ENCODE measurements around the gene ENKD1.
A peak's percentile ranks its signal among the peaks of the same experiment; 100 is the strongest.
"Not testable (repeated sequence)": the region's sequence is repeated elsewhere in the genome, so short reads cannot be mapped to it uniquely, and the experiment has no call there.

The ENKD1 gene, protein sequence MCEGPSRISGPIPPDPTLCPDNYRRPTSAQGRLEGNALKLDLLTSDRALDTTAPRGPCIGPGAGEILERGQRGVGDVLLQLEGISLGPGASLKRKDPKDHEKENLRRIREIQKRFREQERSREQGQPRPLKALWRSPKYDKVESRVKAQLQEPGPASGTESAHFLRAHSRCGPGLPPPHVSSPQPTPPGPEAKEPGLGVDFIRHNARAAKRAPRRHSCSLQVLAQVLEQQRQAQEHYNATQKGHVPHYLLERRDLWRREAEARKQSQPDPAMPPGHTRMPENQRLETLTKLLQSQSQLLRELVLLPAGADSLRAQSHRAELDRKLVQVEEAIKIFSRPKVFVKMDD

DNA sequence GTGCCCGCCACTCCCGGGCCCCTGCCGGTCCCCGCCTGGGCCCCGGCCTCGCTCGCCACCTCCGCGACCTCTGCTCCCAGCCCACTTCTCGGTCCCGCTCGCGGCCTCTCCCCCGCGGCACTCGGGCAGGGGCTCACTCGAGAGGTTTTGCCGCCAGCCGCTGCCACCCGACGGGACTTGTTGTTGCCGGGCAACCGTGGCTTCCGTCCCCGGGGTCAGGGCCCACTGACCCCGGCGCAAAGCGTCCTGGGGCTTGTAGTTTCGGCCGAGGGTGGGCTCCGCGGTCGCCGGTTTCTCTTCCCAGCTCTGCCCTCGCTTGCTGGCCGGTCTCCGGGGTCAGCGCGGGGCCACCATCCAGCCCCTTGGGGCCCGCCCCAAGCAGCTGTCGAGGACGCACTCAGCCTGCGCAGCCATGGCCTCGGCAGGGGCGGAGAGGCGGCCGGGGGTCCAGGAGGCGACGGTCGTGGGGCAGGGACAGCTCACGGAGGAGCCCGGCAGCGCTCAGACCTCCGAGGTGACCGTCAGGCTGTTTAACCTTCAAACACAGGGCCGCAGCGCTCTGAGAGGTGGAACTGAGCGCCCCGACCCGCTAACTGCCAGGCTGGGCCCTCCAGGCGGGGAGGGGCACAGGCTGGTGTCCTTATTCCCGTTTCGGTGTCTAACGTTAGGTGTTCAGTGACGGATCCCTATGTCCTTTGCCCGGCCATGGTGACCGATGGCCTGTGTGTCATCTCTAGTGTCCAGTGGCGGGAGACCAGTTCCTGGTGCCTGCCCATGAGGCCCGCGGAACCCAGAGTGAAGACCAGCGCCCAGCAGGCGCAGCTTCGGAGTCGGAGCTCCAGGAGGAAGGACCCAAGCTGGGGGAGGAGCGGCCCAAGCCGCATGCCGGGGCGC, at the start of gene ENKD1, which contains the start of gene C16orf86:
Gene ENKD1, minus strand, starts transcription at position 192 of the 894 bp plus-strand sequence. CDS start 308 bp downstream, outside the sequence.
Gene C16orf86, plus strand, starts transcription at position 256 of the 894 bp plus-strand sequence. Its CDS starts 157 bp downstream, at position 413.
- DNase-seq, result peak; percentile 87

DNA sequence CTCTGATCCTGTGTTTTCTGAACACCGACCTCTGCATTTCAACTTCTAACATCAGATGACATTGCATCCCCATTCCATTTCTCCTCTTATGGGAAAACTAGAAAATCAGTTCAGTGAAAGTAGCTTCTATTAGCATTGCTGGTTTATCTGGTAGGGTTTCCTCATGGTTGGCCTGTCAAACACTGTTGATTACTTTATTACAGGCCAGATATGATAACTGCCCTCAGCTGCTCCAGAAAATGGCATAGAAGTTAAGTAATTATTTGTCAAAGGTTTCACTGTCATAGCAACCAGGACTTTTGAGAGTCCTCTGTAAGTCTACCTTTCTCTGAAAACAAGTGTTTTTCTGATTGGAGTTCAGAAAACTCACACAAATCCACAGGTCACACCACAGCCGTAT, 49.5 kb upstream of the ENKD1 start:
- DNase-seq, result no peak

DNA sequence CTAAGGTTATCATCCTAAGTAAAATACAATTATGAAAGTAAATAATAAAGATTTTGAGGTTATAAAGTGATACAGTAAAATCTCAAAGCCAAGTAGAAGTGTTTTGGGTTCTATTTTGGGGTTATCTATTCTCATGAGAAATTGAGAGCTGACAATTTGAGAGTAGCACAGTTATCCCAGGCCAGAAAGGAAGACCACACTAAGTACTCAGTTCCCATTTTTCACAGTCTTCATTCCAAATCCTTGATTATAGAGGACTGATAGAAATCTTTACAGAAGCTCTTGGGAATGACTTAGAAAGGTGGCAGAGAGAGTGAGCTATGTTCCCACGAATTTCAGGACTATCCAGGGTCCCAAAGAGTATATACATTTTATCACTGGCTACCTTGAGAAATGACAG, 48.0 kb upstream of the ENKD1 start:
- DNase-seq, result no peak

DNA sequence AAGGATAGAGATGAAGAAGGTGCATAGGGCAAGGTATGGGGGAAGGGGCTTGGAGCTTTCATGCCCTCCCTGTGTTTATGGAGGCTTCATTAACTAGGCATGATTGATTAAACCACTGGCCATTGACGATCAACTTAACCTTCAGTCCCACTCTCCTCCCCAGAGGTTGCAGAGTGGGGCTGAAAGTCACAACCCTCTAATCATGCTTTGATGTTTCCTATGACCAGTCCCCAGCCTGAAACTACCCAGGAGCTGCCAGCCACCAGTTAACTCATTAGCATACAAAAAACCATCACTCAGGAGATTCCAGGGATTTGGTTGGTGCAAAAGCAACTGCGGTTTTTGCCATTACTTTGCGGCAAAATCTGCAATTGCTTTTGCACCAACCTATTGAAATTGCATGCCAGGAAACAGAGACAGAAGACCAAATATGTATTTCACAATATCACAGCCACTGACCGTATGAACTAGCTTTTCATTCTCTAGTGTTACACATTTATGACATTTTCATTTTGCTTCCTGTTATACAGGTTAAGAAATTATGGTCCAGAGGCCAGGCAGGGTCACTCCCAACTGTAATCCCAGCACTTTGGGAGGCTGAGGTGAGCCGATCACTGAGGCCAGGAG, 47.2 kb upstream of the ENKD1 start:
- DNase-seq, result no peak

DNA sequence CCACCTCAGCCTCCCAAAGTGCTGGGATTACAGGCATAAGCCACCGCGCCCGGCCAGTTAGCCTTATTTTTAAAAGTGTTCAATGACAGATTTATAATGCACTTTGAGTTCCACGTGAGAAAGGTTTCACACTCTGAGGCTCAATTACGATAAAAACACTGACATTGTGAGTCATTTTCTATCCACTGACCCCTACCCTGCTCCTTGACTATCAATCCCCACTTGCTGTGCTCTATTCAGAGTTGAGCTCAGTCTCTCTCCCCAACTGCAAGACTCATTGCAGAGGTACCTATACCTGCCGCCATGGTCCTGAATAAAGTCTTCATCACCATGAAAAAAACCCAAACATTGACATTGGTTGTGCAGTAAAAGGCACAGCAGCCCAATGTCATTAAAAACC, 44.1 kb upstream of the ENKD1 start:
- no peak for DNase-seq

DNA sequence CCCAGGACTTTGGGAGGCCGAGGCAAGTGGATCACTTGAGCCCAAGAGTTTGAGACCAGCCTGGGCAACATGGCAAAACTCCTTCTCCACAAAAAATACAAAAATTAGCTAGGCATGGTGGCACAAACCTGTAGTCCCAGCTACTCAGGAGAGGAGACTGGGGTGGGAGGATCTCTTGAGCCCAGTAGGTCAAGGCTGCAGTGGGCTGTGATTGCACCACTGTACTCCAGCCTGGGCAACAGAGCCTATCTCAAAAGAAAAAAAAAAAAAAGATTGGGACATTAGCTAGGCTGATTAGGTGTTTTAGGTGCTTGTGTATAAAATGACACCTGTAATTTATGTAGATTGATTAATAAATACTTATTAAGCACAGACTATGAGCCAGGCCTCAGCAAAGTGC, 42.5 kb upstream of the ENKD1 start:
- DNase-seq, result no peak

DNA sequence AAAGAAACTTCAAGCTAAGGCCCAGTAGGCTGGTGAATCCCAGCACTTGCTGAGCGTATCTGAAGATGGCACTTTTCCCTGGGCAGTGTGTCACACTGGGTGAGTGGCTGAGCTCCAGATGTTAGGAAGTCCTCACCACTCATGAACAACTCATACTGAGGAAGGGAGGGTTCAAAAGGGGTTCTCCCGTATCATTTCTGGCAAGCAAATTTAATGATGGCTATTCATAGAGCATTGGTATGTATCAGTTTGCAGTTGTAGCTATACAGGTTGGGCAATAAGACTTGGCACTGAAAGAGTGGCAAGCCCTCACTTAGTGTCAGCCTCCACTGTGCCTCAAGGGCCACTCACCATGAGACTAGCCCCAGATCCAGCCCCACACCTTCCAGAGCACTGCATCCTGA, 41.8 kb upstream of the ENKD1 start:
- DNase-seq, result no peak

DNA sequence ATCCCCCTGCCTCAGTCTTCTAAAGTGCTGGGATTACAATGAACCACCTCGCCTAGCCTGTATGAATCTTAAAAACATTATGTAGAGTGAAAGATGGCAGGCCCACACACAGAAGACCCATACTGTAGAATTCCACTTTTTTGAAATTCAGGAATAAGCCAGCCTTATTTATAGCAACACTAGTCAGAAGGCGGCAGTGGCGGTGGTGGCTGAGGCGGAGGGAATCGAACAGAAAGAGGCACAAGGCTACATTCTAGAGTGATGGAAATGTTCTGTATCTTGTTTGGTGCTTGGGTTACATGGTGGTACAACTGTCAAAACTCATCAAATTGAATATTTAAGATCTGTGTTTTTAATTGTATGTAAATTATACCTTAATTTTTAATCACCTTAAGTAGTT, 41.2 kb upstream of the ENKD1 start:
- DNase-seq, result no peak

DNA sequence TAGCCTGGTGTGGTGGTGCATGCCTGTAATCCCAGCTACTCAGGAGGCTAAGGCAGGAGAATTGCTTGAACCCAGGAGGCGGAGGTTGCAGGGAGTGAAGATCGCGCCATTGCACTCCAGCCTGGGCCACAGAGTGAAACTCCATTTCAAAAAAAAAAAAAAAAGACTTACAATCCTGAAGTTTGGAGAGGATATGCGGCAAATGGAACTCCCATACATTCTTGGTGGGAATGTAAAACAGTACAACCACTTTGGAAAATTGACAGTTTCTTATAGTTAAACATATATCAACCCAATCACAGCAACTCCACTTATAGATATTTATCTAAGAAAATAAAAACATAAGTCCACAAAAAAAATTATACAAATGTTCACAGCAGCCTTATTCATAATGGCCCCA, 40.7 kb upstream of the ENKD1 start:
- DNase-seq, result no peak

DNA sequence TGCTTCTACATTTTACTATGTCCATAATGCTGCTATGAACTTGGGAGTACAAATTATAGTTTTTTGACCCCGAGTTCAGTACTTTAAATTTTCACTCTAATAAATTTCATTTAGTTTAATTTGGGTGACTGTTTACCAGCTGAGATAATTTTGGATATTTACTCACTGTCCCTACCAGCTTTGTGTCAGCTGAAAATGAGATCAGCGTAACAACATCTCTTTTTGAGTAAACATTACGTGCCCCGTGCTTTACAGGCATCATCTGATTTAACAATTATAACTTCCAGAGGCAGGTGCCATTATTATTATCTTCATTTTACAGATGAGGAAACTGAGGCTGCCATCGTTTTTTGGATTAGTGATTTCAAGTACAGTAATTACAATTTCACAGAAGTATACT, 37.6 kb upstream of the ENKD1 start:
- no peak for DNase-seq

DNA sequence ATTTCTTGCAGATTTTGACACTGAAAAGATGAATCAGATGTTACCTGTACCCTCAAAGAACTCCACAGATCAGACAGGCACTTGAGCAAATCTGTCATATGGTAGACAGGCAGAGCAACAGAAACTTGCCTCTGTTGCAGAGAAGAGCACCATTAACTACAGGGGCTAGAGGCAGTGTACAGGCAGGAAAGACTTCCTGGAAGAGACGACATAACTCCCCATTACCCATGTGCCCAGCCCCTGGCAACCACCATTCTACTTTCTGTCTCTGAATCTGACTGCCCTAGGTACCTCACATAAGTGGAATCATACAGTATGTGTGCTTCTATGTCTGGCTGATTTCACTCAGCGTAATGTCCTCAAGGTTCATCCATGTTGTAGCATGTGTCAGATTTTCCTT, 37.1 kb upstream of the ENKD1 start:
- DNase-seq, result peak; percentile 6

DNA sequence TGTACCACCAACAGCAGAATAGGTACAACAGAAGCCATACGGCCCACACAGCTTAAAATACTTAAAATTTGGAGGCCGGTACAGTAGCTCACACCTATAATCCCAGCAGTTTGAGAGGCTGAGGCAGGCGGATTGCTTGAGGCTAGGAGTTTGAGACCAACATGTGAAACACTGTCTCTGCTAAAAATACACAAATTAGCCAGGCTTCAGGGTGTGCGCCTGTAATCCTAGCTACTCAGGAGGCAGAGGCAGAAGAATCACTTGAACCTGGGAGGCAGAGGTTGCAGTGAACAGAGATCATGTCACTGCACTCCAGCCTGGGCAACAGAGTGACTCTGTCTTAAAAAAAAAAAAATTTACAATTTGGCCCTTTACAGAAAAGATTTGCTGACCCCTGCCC, 35.6 kb upstream of the ENKD1 start:
- no peak for DNase-seq

DNA sequence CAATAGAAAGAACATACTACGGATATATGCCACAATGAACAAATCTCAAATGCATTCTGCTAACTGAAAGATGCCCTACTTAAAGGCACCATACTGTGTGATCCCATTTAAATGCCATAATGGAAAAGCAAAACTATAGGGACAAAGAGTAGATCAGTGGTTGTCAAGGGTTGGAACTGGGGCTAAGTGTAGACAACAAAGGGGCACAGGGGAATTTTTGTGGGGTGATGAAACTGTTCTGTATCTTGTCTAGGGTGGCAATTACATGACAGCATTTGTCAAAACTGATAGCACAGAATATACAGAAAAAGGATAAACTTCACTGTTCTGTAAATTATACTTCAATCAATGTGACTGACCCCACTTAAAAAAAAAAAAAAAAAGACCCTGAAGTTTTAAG, 34.9 kb upstream of the ENKD1 start:
- no peak for DNase-seq

DNA sequence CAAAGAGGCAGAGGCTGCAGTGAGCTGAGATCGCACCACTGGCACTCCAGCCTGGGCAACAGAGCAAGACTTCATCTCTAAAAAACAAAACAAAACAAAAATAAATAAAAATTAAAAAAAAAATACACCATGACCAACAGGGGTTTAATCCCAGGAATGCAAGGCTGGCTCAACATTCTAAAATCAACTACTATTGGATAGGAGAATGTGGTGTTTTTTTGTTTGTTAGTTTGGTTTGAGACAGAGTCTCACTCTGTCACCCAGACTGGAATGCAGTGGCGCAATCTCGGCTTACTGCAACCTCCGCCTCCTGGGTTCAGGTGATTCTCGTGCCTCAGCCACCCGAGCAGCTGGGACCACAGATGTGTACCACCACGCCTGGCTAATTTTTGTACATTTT, 32.7 kb upstream of the ENKD1 start:
- DNase-seq, result no peak

DNA sequence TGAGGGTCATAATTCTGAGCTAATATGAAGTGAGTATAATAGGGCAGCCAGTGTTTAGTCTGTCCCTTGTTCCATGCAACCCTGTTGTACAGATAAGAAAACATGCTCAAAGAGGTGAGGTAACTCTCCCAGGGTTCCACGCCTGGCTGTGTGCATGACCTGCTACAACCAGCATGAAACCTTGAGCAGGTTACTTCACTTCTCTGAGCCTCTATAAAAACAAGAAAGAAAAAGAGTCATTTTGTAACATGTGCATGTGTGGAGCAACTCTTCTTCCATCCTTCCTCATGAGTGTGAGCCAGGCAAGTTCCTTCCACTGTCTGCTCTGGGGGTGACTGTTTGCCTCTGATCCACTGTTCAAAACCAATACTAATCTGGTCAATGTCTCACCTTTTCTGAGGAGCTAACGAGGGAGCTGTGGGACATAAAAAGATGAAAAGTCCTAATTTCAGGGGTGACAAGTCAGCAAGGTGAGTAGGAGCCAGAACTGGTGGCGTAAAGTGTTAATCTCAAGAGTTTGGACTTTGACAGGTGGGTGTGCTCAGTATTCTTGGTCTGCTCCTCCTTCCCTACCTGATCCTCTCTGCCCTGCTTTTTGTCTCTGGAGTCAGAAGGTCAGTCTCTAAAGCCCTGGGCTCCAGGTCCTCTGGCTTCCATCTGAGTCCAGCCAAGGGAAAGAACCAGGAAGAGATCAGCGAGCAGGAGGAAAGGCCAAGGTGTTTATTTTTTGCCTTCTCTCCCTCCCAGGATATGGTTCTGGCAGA, 31.1 kb upstream of the ENKD1 start:
- DNase-seq, result no peak

DNA sequence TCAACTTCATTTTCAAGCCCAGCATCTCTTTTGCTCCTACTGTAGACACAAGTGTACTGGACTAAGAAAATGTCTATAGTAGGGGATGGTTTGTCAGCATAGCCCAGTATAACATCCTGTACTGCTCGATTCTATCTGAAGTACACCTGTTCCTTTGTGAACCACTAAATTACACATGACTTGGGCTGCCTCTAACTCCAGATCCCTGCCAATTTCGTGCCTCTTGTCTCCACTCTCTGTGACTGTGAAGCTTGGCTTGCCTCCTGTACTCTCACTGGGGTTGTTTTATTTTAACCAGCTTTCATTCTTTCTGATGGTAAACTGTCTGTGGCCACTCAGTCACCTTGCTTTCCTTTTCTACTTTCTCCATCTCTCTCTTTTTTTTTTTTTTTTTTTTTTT, 28.1 kb upstream of the ENKD1 start:
- no peak for DNase-seq

DNA sequence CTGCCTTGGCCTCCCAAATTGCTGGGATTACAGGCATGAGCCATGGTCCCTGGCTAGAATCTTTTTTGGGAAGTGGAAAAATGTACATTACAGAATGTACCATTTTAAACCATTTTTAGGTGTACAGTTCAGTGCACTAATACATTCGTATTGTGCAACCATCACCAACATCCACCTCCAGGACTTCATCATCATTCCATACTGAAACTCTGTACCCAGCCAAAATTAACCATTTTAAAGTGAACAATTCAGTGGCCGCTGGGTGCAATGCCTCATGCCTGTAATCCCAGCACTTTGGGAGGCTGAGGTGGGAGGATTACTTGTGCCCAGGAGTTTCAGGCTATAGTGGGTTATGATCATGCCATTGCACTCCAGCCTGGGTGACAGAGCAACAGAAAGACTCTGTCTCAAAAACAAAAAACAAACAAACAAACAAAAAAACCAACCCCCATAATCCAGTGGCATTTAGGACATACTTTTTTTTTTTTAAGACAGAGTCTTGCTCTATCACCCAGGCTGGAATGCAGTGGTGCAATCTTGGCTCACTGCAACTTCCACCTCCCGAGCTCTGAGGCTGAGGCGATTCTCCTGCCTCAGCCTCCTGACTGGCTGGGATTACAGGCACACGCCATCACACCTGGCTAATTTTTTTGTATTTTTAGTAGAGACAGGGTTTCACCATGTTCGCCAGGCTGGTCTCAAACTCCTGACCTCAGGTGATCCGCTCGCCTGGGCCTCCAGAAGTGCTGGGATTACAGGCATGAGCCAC, 27.2 kb upstream of the ENKD1 start:
- not testable (repeated sequence) for DNase-seq

DNA sequence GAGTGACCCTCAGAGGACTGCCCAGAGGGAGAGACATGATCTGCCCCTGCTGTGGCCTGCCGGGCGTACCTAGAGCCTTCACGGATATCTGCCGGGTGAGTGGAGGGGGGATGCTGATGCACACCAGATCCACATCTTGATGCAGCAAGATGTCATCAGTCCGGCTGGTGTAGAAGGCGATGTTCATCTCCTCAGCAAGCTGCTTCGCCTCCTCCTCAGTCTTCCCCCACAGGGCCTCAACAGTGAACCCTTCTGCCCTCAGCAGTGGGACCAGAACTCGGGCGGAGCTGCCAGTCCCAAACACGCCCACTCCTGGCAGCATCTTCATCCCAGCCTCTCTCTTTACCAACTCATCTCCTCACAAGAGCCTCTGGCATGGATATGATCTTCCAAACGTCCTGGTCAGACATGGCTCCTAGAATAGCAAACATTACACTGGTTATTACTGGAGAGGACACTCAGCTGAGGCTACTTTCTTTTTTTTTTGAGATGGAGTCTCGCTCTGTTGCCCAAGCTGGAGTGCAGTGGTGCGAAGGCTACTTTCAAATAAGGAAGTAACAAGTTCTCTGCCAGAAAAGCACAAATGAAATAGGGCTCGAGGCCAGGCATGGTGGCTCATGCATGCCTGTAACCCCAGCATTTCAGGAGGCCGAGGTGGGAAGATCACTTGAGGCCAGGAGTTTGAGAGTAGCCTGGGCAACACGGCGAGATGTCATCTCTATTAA, 19.0 kb upstream of the ENKD1 start:
- no peak for DNase-seq

DNA sequence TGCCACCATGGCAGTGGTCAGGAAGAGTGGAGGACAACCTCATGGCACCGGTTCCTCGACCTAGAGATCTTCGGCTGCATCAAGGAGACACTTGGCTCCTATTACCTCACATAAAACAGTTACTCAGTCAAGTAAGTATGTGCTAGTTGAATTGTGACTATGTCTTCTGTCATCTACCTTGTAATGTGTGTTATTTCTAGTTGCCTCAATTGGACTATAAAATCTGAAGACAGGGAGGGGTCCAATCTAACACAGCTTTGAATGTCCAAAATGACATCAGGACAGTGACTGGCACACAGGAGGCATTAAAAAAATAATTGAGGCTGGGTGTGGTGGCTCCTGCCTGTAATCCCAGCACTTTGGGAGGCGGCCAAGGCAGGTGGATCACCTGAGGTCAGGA, 17.2 kb upstream of the ENKD1 start:
- no peak for DNase-seq

DNA sequence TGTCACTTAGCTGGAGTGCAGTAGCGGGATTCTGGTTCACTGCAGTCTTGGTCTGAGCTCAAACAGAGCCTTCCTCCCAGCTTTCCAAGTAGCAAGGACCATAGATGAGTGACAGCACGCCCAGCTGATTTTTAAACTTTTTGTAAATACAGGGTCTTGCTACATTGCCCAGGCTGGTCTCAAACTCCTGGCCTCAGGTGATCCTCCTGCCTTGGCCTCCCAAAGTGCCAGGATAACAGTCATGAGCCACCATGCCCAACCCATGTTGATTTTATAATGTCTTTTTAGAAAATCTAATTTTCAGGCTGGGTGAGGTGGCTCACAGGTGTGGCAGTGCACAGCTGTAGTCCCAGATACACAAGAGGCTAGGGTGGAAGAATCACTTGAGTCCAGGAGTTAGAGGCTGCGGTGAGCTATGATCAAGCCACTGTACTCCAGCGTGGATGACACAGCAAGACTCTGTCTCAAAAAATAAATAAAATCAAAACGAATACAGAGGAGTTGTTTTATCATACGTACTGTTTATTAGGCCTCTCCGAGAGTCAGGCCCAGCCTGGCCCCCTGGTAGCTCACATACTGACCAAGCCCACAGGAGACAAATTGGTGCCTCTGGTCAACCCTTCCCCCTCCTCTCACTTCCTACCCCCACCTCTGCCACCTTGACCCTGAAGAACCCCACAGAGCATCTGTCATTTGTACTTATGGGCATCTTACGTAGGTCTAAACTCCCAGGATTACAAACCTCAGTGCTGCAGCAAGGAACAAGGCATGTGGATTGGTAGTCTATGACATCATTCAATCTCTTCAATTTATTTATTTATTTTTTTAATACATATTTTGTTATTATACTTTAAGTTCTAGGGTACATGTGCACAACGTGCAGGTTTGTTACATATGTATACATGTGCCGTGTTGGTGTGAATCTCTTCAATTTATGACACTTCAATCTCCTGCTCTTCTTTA, 13.7 kb upstream of the ENKD1 start:
- no peak for DNase-seq
